A673 (cell line): Measurements from ENCODE around the gene ARHGEF26.

ENCODE experiments used
- CTCF ChIP-seq: fragments of 300-800, 200-600 bp; sonication (generic); conservative IDR thresholded peaks from 2 replicates; pipeline ENCODE4 v1.5.1; 2017; ENCODE audit warnings: low read depth, mild to moderate bottlenecking, antibody characterized with exemption, low read length, moderate library complexity, mixed read lengths
- EZH2 ChIP-seq: fragments of 200-600 bp; sonication (generic); IDR thresholded peaks from 2 replicates; pipeline ENCODE4 v1.6.1; 2017; ENCODE audit warnings: borderline replicate concordance, low read depth, mild to moderate bottlenecking, mixed read lengths, antibody characterized with exemption, low read length; ENCODE audit not compliant: poor library complexity, severe bottlenecking

GRCh38 chr3:154224366-154224765, 103.2 kb downstream of the ARHGEF26 start:
- TF ChIP-seq EZH2 (no peak), CTCF (no peak)
